HCT116 (cell line): ENCODE data around the gene RASL11A.

Source experiments
- CEBPB ChIP-seq: IDR thresholded peaks from 2 replicates; pipeline ENCODE4 v1.6.1; 2012; ENCODE audit warnings: low read depth
- CTCF ChIP-seq, 3 experiments: fragments of 200-600 bp in 1 of 3; sonication (generic) in 1 of 3; IDR thresholded peaks in 2 of 3; conservative IDR thresholded peaks in 1 of 3; 2 replicates each; pipeline ENCODE4 v1.5.1; 2012 to 2017; ENCODE audit warnings: low read depth in 2 of 3, low read length in 2 of 3, antibody characterized with exemption in 1 of 3, borderline replicate concordance in 1 of 3, control low read depth in 1 of 3, mild to moderate bottlenecking in 1 of 3, mixed read lengths in 1 of 3, mixed run types in 1 of 3, moderate library complexity in 1 of 3; ENCODE audit not compliant: insufficient read depth in 1 of 3
- EZH2 ChIP-seq: fragments of 200-600 bp; sonication (generic); IDR thresholded peaks from 2 replicates; pipeline ENCODE4 v1.6.1; 2017; ENCODE audit warnings: antibody characterized with exemption, mixed run types
- FOSL1 ChIP-seq: IDR thresholded peaks from 2 replicates; pipeline ENCODE4 v1.6.1; 2012; ENCODE audit warnings: low read depth
- MAX ChIP-seq: IDR thresholded peaks from 2 replicates; pipeline ENCODE4 v1.6.1; 2012
- POLR2A ChIP-seq: IDR thresholded peaks from 2 replicates; pipeline ENCODE4 v1.7.0; 2011; ENCODE audit warnings: borderline replicate concordance; ENCODE audit not compliant: insufficient read depth, insufficient read length; ENCODE audit errors: extremely low read depth
- RAD21 ChIP-seq: IDR thresholded peaks from 2 replicates; pipeline ENCODE4 v1.6.1; 2012; ENCODE audit warnings: low read depth, mild to moderate bottlenecking
- REST ChIP-seq: IDR thresholded peaks from 2 replicates; pipeline ENCODE4 v1.6.1; 2012; ENCODE audit warnings: low read depth
- ZNF274 ChIP-seq: fragments of 200-500 bp; sonication (Bioruptor generic); IDR thresholded peaks from 2 replicates; pipeline ENCODE4 v1.6.1; 2014; ENCODE audit warnings: mild to moderate bottlenecking, low read depth, low read length, inconsistent platforms

GRCh38 chr13:27310946-27311345 lies 40.3 kb downstream of the RASL11A start:
- no peak for TF ChIP-seq POLR2A
- no peak for TF ChIP-seq REST
- TF ChIP-seq CTCF (IDR thresholded peaks at IDR 0.05 in 2 of 3, conservative IDR thresholded peaks at IDR 0.05 in 1 of 3; ENCODE audit: borderline replicate concordance in 1 of 3, insufficient read depth in 1 of 3, low read depth in 2 of 3, low read length in 2 of 3): no peak
- TF ChIP-seq ZNF274: no peak
- TF ChIP-seq FOSL1: no peak
- no peak for TF ChIP-seq EZH2
- no peak for TF ChIP-seq MAX
- no peak for TF ChIP-seq RAD21
- TF ChIP-seq CEBPB: no peak
